Rectal smooth muscle tissue (tissue), 1 donor: ENCODE measurements around the gene BPIFB2.

Experiments
- H3K27ac ChIP-seq: one replicate; pipeline ENCODE4 v1.7.0; 2013; ENCODE audit warnings: low read depth, low read length, inconsistent platforms
- H3K27me3 ChIP-seq: one replicate; pipeline ENCODE4 v1.7.0; 2013; ENCODE audit warnings: low read length; ENCODE audit not compliant: control insufficient read depth, insufficient read depth
- H3K36me3 ChIP-seq: one replicate; pipeline ENCODE4 v1.7.0; 2013; ENCODE audit warnings: low read length; ENCODE audit not compliant: control insufficient read depth, insufficient read depth
- H3K4me1 ChIP-seq: one replicate; pipeline ENCODE4 v1.7.0; 2013; ENCODE audit warnings: low read length; ENCODE audit not compliant: control insufficient read depth, insufficient read depth
- H3K4me3 ChIP-seq: one replicate; pipeline ENCODE4 v1.7.0; 2013; ENCODE audit warnings: low read length
- H3K9ac ChIP-seq: one replicate; pipeline ENCODE4 v1.7.0; 2013; ENCODE audit warnings: low read length

Gene BPIFB2

GRCh38 chr20:32966382-32966781 is 41.1 kb upstream of the BPIFB2 start:
- H3K4me1 ChIP-seq = no peaks in the 10 kb centered on the region
- no peaks in the 10 kb centered on the region for H3K36me3 ChIP-seq
- no peaks in the 10 kb centered on the region for H3K27me3 ChIP-seq
- H3K4me3 ChIP-seq = no peak overlapping the region
- H3K27ac ChIP-seq = no peak overlapping the region
- no peak overlapping the region for H3K9ac ChIP-seq

- no peaks in the 10 kb centered on the region for H3K36me3 ChIP-seq
- H3K4me1 ChIP-seq = no peaks in the 10 kb centered on the region
- H3K4me3 ChIP-seq = no peak overlapping the region
- H3K27me3 ChIP-seq = no peaks in the 10 kb centered on the region
- H3K9ac ChIP-seq = no peak overlapping the region
- H3K27ac ChIP-seq = no peak overlapping the region
Observed at GRCh38 chr20:32966881-32967781, 40.4 kb upstream of the BPIFB2 start.

GRCh38 chr20:32967961-32968457 is 39.5 kb upstream of the BPIFB2 start:
- no peak overlapping the region for H3K27ac ChIP-seq
- no peaks in the 10 kb centered on the region for H3K4me1 ChIP-seq

GRCh38 chr20:32968478-32969241 is 38.8 kb upstream of the BPIFB2 start:
- no peak overlapping the region for H3K27ac ChIP-seq
- no peaks in the 10 kb centered on the region for H3K4me1 ChIP-seq
- H3K4me3 ChIP-seq = no peak overlapping the region
- no peaks in the 10 kb centered on the region for H3K36me3 ChIP-seq
- H3K9ac ChIP-seq = no peak overlapping the region
- no peaks in the 10 kb centered on the region for H3K27me3 ChIP-seq

More at GRCh38 chr20:32967961-32968457, 39.5 kb upstream of the BPIFB2 start:
- no peak overlapping the region for H3K4me3 ChIP-seq
- no peak overlapping the region for H3K9ac ChIP-seq
- H3K36me3 ChIP-seq = no peaks in the 10 kb centered on the region
- no peaks in the 10 kb centered on the region for H3K27me3 ChIP-seq

- H3K36me3 ChIP-seq = no peaks in the 10 kb centered on the region
- no peaks in the 10 kb centered on the region for H3K27me3 ChIP-seq
- H3K4me3 ChIP-seq = no peak overlapping the region
- H3K27ac ChIP-seq = no peak overlapping the region
- no peaks in the 10 kb centered on the region for H3K4me1 ChIP-seq
- no peak overlapping the region for H3K9ac ChIP-seq
Observed at GRCh38 chr20:32969356-32970114, 38.0 kb upstream of the BPIFB2 start.

- H3K9ac ChIP-seq = no peak overlapping the region
- H3K36me3 ChIP-seq = no peaks in the 10 kb centered on the region
- no peak overlapping the region for H3K27ac ChIP-seq
- H3K27me3 ChIP-seq = no peaks in the 10 kb centered on the region
- no peaks in the 10 kb centered on the region for H3K4me1 ChIP-seq
- H3K4me3 ChIP-seq = no peak overlapping the region
Observed at GRCh38 chr20:32970115-32970972, 37.2 kb upstream of the BPIFB2 start.

- Histone ChIP-seq H3K36me3 (no peaks in the 10 kb centered on the region), H3K27ac (no peak overlapping the region), H3K9ac (no peak overlapping the region), H3K4me1 (no peaks in the 10 kb centered on the region), H3K4me3 (no peak overlapping the region), H3K27me3 (no peaks in the 10 kb centered on the region)
Observed at GRCh38 chr20:32970973-32971300, 36.6 kb upstream of the BPIFB2 start.

- Histone ChIP-seq H3K4me1 (no peaks in the 10 kb centered on the region), H3K27me3 (no peaks in the 10 kb centered on the region), H3K4me3 (no peak overlapping the region), H3K27ac (no peak overlapping the region), H3K9ac (no peak overlapping the region), H3K36me3 (no peaks in the 10 kb centered on the region)
Observed at GRCh38 chr20:32971703-32972161, 35.8 kb upstream of the BPIFB2 start.

GRCh38 chr20:32972181-32973076 is 35.1 kb upstream of the BPIFB2 start:
- Histone ChIP-seq H3K27ac (no peak overlapping the region), H3K4me3 (no peak overlapping the region), H3K27me3 (no peaks in the 10 kb centered on the region), H3K9ac (no peak overlapping the region), H3K4me1 (no peaks in the 10 kb centered on the region), H3K36me3 (no peaks in the 10 kb centered on the region)

- no peak overlapping the region for H3K9ac ChIP-seq
- H3K27ac ChIP-seq = no peak overlapping the region
- H3K4me1 ChIP-seq = no peaks in the 10 kb centered on the region
- no peaks in the 10 kb centered on the region for H3K27me3 ChIP-seq
- H3K4me3 ChIP-seq = no peak overlapping the region
- no peaks in the 10 kb centered on the region for H3K36me3 ChIP-seq
Observed at GRCh38 chr20:32973077-32973717, 34.3 kb upstream of the BPIFB2 start.
